K562 (cell line): ENCODE results near the gene STK11. TPM values are rescaled to one million over a fixed set of nuclear protein-coding genes. Genes with fewer than 3 reads are reported as not detected.
A peak's percentile ranks its signal among the peaks of the same experiment; 100 is the strongest.

Experiments used
- BACH1 ChIP-seq: fragments of 200-800 bp; sonication (Bioruptor generic); IDR thresholded peaks from 2 replicates; pipeline ENCODE4 v1.6.1; 2016; ENCODE audit warnings: missing genetic modification characterization, missing compliant biosample characterization
- BRF1 ChIP-seq: IDR thresholded peaks from 3 replicates; pipeline ENCODE4 v1.6.1; 2011; ENCODE audit warnings: borderline replicate concordance, mild to moderate bottlenecking; ENCODE audit not compliant: insufficient read length; ENCODE audit errors: extremely low read depth
- ELF1 ChIP-seq: fragments of 200-800 bp; sonication (Bioruptor generic); IDR thresholded peaks from 2 replicates; pipeline ENCODE4 v1.6.1; 2016; ENCODE audit warnings: missing genetic modification characterization, missing compliant biosample characterization
- ERF ChIP-seq: fragments of 450-650 bp; formaldehyde crosslinking; IDR thresholded peaks from 2 replicates; pipeline ENCODE4 v1.4.0; 2020; ENCODE audit warnings: mild to moderate bottlenecking, mixed read lengths
- ETV1 ChIP-seq: fragments of 450-650 bp; conservative IDR thresholded peaks from 2 replicates; pipeline ENCODE4 v1.6.1; 2016; ENCODE audit warnings: missing genetic modification characterization, control low read depth, low read depth, missing compliant biosample characterization
- GABPA ChIP-seq: fragments of 200-800 bp; sonication (Bioruptor generic); conservative IDR thresholded peaks from 2 replicates; pipeline ENCODE4 v1.6.1; 2016; ENCODE audit warnings: low read depth, missing genetic modification characterization, missing compliant biosample characterization
- IRF2 ChIP-seq: sonication (generic); formaldehyde crosslinking; IDR thresholded peaks from 2 replicates; pipeline ENCODE4 v1.8.1; 2022; ENCODE audit warnings: mild to moderate bottlenecking, missing genetic modification reagents
- JUNB ChIP-seq: fragments of 450-650 bp; formaldehyde crosslinking; conservative IDR thresholded peaks from 2 replicates; pipeline ENCODE4 v1.4.0; 2020; ENCODE audit warnings: mild to moderate bottlenecking
- SIN3B ChIP-seq: fragments of 450-650 bp; IDR thresholded peaks from 2 replicates; pipeline ENCODE4 v1.6.1; 2017; ENCODE audit warnings: low read depth, mild to moderate bottlenecking, moderate library complexity
- SNIP1 ChIP-seq: fragments of 450-650 bp; IDR thresholded peaks from 2 replicates; pipeline ENCODE4 v1.7.1; 2017; ENCODE audit warnings: low read depth, mild to moderate bottlenecking
- XRCC3 ChIP-seq: fragments of 450-650 bp; IDR thresholded peaks from 2 replicates; pipeline ENCODE4 v1.6.1; 2017; ENCODE audit warnings: mild to moderate bottlenecking, moderate library complexity
- ZNF57 ChIP-seq: fragments of 450-650 bp; formaldehyde crosslinking; IDR thresholded peaks from 2 replicates; pipeline ENCODE4 v1.4.0; 2020; ENCODE audit warnings: mild to moderate bottlenecking, moderate library complexity
- polyA plus RNA-seq, 8 experiments: library from polyadenylated mRNA; depleted of rRNA in 4 of 8; stranded (reverse) in 5 of 8; unstranded in 3 of 8; fragments of >200 nt; fragmentation: Nextera tagmentation in 2 of 8; fragmentation: Illumina TruSeq in 1 of 8; extraction: Ambion mirVana in 2 of 8; extraction: Trizol in 1 of 8; gene quantifications; 2 replicates each; pipeline versions ENCODE4 v1.2.1 to v1.2.3, GENCODE V29; 2011 to 2014; ENCODE audit warnings: inconsistent platforms in 1 of 8, missing spikeins in 1 of 8
- total RNA-seq, 7 experiments: library from RNA; depleted of rRNA in 6 of 7; stranded (reverse); fragments of >200 nt in 6 of 7; fragmentation: Illumina TruSeq in 2 of 7; extraction: Trizol in 2 of 7; gene quantifications; 2 replicates each; pipeline versions ENCODE4 v1.2.1 to v1.2.3, GENCODE V29; 2011 to 2021; ENCODE audit warnings: low replicate concordance in 1 of 7
- TF ChIP-seq, protein P1 (sequence below): sonication (generic); formaldehyde crosslinking; IDR thresholded peaks from 2 replicates; pipeline ENCODE4 v1.8.1; 2023; ENCODE audit warnings: mild to moderate bottlenecking, missing genetic modification reagents
- TF ChIP-seq, protein P2 (sequence below): fragments of 450-650 bp; IDR thresholded peaks from 2 replicates; pipeline ENCODE4 v1.6.1; 2017; ENCODE audit warnings: antibody characterized with exemption
- TF ChIP-seq, protein P3 (sequence below): fragments of 450-650 bp; formaldehyde crosslinking; IDR thresholded peaks from 2 replicates; pipeline ENCODE4 v1.4.0; 2022; ENCODE audit warnings: missing genetic modification characterization
- TF ChIP-seq, protein P4 (sequence below): sonication (generic); formaldehyde crosslinking; IDR thresholded peaks from 2 replicates; pipeline ENCODE4 v1.8.1; 2023; ENCODE audit warnings: mild to moderate bottlenecking, missing genetic modification reagents
- TF ChIP-seq, protein P5 (sequence below), 2 experiments: fragments of 200-800 bp in 1 of 2; sonication (Bioruptor generic) in 1 of 2; sonication (generic) in 1 of 2; formaldehyde crosslinking in 1 of 2; IDR thresholded peaks in 1 of 2; conservative IDR thresholded peaks in 1 of 2; 2 replicates each; pipeline versions ENCODE4 v1.5.0 to v1.6.1; 2016 to 2020; ENCODE audit warnings: missing compliant biosample characterization in 1 of 2, missing genetic modification characterization in 1 of 2, missing genetic modification reagents in 1 of 2

STK11 gene
- total and polyA plus RNA-seq, 9 of the 15 experiments (the other 6 are each of a cell fraction or from before 2014, with no cell fraction given) = 0.15 to 96.5 (median 31.7) TPM

DNA sequence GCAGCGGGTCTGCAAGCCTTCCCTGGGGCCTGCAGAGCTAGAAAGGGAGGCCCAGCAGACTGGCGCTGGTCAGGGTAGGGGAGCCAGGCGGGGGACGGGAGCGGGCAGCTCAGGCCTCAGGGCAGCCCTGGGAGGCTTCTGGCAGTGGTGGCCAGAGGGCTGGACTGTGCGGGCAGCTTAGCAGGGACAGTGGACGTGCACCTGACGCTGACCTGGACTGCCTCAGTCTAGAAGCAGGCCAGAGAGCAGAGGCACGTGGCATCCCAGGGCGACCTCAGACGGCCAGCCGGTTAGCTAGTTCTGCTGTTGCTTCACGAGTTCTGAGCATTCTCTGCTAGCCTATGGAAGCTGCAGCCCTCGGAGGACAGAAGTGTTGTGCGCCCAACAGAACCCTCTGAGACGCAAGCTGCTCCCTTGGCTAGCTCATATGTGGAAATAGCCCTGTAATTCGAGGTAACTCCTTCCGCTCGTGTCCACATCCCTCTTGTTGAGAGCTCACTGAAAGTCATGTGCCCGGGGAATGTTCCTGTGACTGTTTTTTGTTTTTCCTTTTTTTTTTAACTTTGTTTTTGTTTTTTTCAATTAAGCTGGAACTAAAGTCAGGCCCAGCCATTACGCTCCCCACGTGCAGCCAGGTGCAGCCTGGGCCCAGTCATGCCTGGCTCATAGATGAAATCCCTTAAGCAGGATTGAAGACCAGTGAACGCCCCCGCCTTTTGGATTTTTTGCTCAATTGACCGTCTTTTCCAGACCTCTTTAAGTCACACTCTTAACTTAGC is 67.9 kb downstream of the STK11 start (continued):
- TF ChIP-seq BACH1 (tag) = no peak
- no peak for TF ChIP-seq XRCC3
- TF ChIP-seq, protein P1, sequence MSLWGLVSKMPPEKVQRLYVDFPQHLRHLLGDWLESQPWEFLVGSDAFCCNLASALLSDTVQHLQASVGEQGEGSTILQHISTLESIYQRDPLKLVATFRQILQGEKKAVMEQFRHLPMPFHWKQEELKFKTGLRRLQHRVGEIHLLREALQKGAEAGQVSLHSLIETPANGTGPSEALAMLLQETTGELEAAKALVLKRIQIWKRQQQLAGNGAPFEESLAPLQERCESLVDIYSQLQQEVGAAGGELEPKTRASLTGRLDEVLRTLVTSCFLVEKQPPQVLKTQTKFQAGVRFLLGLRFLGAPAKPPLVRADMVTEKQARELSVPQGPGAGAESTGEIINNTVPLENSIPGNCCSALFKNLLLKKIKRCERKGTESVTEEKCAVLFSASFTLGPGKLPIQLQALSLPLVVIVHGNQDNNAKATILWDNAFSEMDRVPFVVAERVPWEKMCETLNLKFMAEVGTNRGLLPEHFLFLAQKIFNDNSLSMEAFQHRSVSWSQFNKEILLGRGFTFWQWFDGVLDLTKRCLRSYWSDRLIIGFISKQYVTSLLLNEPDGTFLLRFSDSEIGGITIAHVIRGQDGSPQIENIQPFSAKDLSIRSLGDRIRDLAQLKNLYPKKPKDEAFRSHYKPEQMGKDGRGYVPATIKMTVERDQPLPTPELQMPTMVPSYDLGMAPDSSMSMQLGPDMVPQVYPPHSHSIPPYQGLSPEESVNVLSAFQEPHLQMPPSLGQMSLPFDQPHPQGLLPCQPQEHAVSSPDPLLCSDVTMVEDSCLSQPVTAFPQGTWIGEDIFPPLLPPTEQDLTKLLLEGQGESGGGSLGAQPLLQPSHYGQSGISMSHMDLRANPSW (CRISPR knock-in tag) = no peak
- TF ChIP-seq, protein P2, sequence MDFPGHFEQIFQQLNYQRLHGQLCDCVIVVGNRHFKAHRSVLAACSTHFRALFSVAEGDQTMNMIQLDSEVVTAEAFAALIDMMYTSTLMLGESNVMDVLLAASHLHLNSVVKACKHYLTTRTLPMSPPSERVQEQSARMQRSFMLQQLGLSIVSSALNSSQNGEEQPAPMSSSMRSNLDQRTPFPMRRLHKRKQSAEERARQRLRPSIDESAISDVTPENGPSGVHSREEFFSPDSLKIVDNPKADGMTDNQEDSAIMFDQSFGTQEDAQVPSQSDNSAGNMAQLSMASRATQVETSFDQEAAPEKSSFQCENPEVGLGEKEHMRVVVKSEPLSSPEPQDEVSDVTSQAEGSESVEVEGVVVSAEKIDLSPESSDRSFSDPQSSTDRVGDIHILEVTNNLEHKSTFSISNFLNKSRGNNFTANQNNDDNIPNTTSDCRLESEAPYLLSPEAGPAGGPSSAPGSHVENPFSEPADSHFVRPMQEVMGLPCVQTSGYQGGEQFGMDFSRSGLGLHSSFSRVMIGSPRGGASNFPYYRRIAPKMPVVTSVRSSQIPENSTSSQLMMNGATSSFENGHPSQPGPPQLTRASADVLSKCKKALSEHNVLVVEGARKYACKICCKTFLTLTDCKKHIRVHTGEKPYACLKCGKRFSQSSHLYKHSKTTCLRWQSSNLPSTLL = no peak
- no peak for TF ChIP-seq BRF1
- no peak for TF ChIP-seq SIN3B
- no peak for TF ChIP-seq ETV1 (tag)
- TF ChIP-seq, protein P3, sequence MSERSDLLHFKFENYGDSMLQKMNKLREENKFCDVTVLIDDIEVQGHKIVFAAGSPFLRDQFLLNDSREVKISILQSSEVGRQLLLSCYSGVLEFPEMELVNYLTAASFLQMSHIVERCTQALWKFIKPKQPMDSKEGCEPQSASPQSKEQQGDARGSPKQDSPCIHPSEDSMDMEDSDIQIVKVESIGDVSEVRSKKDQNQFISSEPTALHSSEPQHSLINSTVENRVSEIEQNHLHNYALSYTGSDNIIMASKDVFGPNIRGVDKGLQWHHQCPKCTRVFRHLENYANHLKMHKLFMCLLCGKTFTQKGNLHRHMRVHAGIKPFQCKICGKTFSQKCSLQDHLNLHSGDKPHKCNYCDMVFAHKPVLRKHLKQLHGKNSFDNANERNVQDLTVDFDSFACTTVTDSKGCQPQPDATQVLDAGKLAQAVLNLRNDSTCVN (CRISPR knock-in tag) = no peak
- TF ChIP-seq, protein P4, sequence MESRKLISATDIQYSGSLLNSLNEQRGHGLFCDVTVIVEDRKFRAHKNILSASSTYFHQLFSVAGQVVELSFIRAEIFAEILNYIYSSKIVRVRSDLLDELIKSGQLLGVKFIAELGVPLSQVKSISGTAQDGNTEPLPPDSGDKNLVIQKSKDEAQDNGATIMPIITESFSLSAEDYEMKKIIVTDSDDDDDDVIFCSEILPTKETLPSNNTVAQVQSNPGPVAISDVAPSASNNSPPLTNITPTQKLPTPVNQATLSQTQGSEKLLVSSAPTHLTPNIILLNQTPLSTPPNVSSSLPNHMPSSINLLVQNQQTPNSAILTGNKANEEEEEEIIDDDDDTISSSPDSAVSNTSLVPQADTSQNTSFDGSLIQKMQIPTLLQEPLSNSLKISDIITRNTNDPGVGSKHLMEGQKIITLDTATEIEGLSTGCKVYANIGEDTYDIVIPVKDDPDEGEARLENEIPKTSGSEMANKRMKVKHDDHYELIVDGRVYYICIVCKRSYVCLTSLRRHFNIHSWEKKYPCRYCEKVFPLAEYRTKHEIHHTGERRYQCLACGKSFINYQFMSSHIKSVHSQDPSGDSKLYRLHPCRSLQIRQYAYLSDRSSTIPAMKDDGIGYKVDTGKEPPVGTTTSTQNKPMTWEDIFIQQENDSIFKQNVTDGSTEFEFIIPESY (CRISPR knock-in tag) = no peak
- peak; percentile 93 for TF ChIP-seq ERF
- TF ChIP-seq JUNB = no peak
- peak; percentile 52; the same call in 1 of the 2 replicates for TF ChIP-seq SNIP1
- TF ChIP-seq GABPA (tag) = no peak
- TF ChIP-seq ELF1 (tag) = no peak
- TF ChIP-seq, protein P5, sequence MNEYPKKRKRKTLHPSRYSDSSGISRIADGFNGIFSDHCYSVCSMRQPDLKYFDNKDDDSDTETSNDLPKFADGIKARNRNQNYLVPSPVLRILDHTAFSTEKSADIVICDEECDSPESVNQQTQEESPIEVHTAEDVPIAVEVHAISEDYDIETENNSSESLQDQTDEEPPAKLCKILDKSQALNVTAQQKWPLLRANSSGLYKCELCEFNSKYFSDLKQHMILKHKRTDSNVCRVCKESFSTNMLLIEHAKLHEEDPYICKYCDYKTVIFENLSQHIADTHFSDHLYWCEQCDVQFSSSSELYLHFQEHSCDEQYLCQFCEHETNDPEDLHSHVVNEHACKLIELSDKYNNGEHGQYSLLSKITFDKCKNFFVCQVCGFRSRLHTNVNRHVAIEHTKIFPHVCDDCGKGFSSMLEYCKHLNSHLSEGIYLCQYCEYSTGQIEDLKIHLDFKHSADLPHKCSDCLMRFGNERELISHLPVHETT (CRISPR knock-in tag; conservative IDR thresholded peaks at IDR 0.05 in 1 of 2, IDR thresholded peaks at IDR 0.05 in 1 of 2) = no peak
- peak; percentile 70; the same call in 1 of the 2 replicates for TF ChIP-seq ZNF57 (CRISPR knock-in tag)
- TF ChIP-seq IRF2 (CRISPR knock-in tag) = no peak
